ENCODE data around the gene JUP. TPM values are rescaled to one million over a fixed set of nuclear protein-coding genes. Genes with fewer than 3 reads are reported as not detected.

JUP gene
- polyA plus RNA-seq, 1 of the 3 experiments (the other 2 are of a cell fraction): 13.0 TPM

DNA sequence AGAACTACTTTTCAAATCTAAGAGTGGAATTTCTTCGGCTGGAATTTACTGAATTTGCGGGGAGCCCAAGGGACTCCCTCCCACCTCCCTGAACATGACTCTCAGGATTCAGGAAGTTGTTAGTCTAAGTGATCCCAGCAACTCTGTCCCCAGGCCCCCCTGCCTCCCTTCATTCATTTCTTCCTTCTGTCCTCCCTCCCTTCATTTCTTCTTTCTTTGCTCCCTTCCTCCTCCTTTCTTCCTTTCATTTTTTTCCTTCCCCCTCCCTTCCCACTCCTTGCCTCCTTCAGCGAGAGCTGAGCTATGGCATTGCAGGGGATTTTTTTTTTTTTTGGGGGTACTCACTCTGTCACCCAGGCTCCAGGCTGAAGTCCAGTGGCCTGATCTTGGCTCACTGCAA is 10.9 kb upstream of the JUP start:
- H3K36me3 ChIP-seq (replicated peaks in 1 of 2; ENCODE audit: control insufficient read depth in 1 of 2, insufficient read depth in 2 of 2, low read length in 1 of 2): no peaks in the 10 kb centered on the region
- H3K4me1 ChIP-seq (ENCODE audit: control insufficient read depth in 1 of 2, insufficient read depth in 2 of 2, low read depth in 1 of 2, low read length in 1 of 2): peaks cover 10 to 16% of the 10 kb centered on the region in 2 experiments; a peak in 3 of 4 replicates
- H3K4me2 ChIP-seq: no peak overlapping the region
- H3K27me3 ChIP-seq (ENCODE audit: insufficient read depth): no peaks in the 10 kb centered on the region
- no peak for TF ChIP-seq SMC3 (IDR thresholded peaks at IDR 0.05; ENCODE audit: low read depth, low read length)
- no peak overlapping the region for H3K27ac ChIP-seq (ENCODE audit: low read depth in 2 of 2, low read length in 1 of 2)
- CTCF ChIA-PET: interaction anchor here (2.3 to 20.2 kb wide), 3 partner anchors 11 to 61 kb away, joined by 13 to 405 read pairs (median 20); partner anchors contain the start of genes HAP1 and JUP
- H3K4me3 ChIP-seq (ENCODE audit: low read depth in 2 of 2, low read length in 1 of 2): no peak overlapping the region
- POLR2A ChIA-PET: no interaction called here
- no peaks in the 10 kb centered on the region for H3F3A ChIP-seq (replicated peaks; ENCODE audit: insufficient read depth)
- DNase-seq: no peak
- H3K9me3 ChIP-seq: no peaks in the 10 kb centered on the region
- no peaks in the 10 kb centered on the region for H3K9me2 ChIP-seq
- no peaks in the 10 kb centered on the region for H4K20me1 ChIP-seq (ENCODE audit: insufficient read depth)
- no peak overlapping the region for H3K9ac ChIP-seq
- WGBS (ENCODE audit: low lambda C conversion rate): 91% methylated on average over 3 of the region's 3 CpGs
- H2AFZ ChIP-seq (ENCODE audit: low read depth): no peak overlapping the region
- H3K79me2 ChIP-seq (ENCODE audit: insufficient read depth): no peaks in the 10 kb centered on the region

DNA sequence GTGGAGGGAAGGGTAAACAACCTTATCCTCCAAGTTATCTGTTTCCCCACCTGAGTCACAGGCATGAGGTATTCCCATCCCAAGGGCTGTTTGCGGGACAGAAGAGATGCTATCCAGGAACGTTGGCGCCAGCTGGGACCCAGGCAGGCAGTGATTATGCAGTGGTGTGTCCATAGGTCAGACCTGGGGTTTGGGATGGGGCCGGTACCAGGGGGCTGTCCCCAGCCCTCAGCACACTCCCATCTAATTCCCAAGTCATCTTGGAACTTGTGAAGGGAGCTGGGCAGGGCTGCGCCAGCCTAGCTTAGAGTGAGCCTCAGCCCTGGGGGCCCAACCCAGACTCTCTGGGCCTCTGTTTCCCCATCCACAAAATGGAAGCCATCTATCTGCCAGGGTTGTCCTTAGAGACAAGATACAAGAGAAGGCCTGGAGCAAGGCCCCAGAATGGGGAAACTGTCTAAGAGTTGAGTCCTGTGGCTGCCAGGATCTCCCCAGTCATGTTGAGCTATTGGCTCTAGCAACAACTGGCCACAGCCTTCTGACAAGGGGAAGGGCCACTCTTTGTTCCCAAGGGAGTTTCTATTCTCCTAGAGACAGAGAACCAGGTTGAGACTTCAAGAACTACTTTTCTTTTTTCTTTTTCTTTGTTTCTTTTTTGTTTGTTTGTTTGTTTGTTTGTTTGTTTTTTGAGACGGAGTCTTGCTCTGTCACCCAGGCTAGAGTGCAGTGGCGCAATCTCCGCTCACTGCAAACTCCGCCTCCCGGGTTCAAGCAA is 9.8 kb upstream of the JUP start:
- WGBS (ENCODE audit: low lambda C conversion rate): 85% methylated on average over 9 of the region's 10 CpGs

More for the DNA sequence above, 9.8 kb upstream of the JUP start:
- TF ChIP-seq FOXM1 (IDR thresholded peaks at IDR 0.05; ENCODE audit: low read depth): no peak
- TF ChIP-seq GABPA (IDR thresholded peaks at IDR 0.05; ENCODE audit: low read depth): no peak
- TF ChIP-seq TAF1 (IDR thresholded peaks at IDR 0.05; ENCODE audit: borderline replicate concordance, low read depth, low read length): no peak
- TF ChIP-seq, protein P1, sequence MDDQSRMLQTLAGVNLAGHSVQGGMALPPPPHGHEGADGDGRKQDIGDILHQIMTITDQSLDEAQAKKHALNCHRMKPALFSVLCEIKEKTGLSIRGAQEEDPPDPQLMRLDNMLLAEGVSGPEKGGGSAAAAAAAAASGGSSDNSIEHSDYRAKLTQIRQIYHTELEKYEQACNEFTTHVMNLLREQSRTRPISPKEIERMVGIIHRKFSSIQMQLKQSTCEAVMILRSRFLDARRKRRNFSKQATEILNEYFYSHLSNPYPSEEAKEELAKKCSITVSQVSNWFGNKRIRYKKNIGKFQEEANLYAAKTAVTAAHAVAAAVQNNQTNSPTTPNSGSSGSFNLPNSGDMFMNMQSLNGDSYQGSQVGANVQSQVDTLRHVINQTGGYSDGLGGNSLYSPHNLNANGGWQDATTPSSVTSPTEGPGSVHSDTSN (IDR thresholded peaks at IDR 0.05): no peak
- no peak for TF ChIP-seq RCOR1 (IDR thresholded peaks at IDR 0.05; ENCODE audit: low read length)
- TF ChIP-seq RFX5 (IDR thresholded peaks at IDR 0.05; ENCODE audit: low read length): no peak
- no peak for TF ChIP-seq YY1 (IDR thresholded peaks at IDR 0.05; ENCODE audit: low read depth)
- TF ChIP-seq, protein P2, sequence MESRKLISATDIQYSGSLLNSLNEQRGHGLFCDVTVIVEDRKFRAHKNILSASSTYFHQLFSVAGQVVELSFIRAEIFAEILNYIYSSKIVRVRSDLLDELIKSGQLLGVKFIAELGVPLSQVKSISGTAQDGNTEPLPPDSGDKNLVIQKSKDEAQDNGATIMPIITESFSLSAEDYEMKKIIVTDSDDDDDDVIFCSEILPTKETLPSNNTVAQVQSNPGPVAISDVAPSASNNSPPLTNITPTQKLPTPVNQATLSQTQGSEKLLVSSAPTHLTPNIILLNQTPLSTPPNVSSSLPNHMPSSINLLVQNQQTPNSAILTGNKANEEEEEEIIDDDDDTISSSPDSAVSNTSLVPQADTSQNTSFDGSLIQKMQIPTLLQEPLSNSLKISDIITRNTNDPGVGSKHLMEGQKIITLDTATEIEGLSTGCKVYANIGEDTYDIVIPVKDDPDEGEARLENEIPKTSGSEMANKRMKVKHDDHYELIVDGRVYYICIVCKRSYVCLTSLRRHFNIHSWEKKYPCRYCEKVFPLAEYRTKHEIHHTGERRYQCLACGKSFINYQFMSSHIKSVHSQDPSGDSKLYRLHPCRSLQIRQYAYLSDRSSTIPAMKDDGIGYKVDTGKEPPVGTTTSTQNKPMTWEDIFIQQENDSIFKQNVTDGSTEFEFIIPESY (IDR thresholded peaks at IDR 0.05; ENCODE audit: borderline replicate concordance, low read depth): no peak
- TF ChIP-seq SIN3A (IDR thresholded peaks at IDR 0.05; ENCODE audit: borderline replicate concordance, low read depth, low read length): no peak
- no peak for TF ChIP-seq MXI1 (IDR thresholded peaks at IDR 0.05; ENCODE audit: low read depth, low read length)
- TF ChIP-seq TCF12 (IDR thresholded peaks at IDR 0.05): no peak
- no peak for TF ChIP-seq FOSL2 (IDR thresholded peaks at IDR 0.05; ENCODE audit: borderline replicate concordance, low read depth)
- TF ChIP-seq RXRA (IDR thresholded peaks at IDR 0.05; ENCODE audit: borderline replicate concordance, low read depth): no peak
- no peak for TF ChIP-seq MEF2A (IDR thresholded peaks at IDR 0.05; ENCODE audit: borderline replicate concordance, low read depth)
- H3K27me3 ChIP-seq (ENCODE audit: insufficient read depth): no peaks in the 10 kb centered on the region
- H3K27ac ChIP-seq (ENCODE audit: low read depth in 2 of 2, low read length in 1 of 2): no peak overlapping the region
- no peak for DNase-seq
- ChIA-PET CTCF (interaction anchor here (1.7 to 20.2 kb wide), 3 partner anchors 10 to 163 kb away, joined by 7 to 405 read pairs (median 20); partner anchors contain the start of genes HAP1 and JUP), POLR2A (interaction anchor here (1.2 kb wide), 1 partner anchor 10 kb away, joined by 3 read pairs; the partner anchor contains the start of gene JUP)
- no peaks in the 10 kb centered on the region for H3K79me2 ChIP-seq (ENCODE audit: insufficient read depth)
- H3K4me2 ChIP-seq: no peak overlapping the region
- peaks cover 12 to 15% of the 10 kb centered on the region in 2 experiments; a peak in 3 of 4 replicates for H3K4me1 ChIP-seq (ENCODE audit: control insufficient read depth in 1 of 2, insufficient read depth in 2 of 2, low read depth in 1 of 2, low read length in 1 of 2)
- H2AFZ ChIP-seq (ENCODE audit: low read depth): no peak overlapping the region
- H3K9me2 ChIP-seq: no peaks in the 10 kb centered on the region
- H3K36me3 ChIP-seq (replicated peaks in 1 of 2; ENCODE audit: control insufficient read depth in 1 of 2, insufficient read depth in 2 of 2, low read length in 1 of 2): no peaks in the 10 kb centered on the region
- H3K9ac ChIP-seq: no peak overlapping the region
- H3K4me3 ChIP-seq (ENCODE audit: low read depth in 2 of 2, low read length in 1 of 2): no peak overlapping the region
- no peaks in the 10 kb centered on the region for H3K9me3 ChIP-seq
- H4K20me1 ChIP-seq (ENCODE audit: insufficient read depth): no peaks in the 10 kb centered on the region
- H3F3A ChIP-seq (replicated peaks; ENCODE audit: insufficient read depth): no peaks in the 10 kb centered on the region
